HCT116 (cell line): ENCODE measurements around the gene COL4A4. TPM values are rescaled to one million over a fixed set of nuclear protein-coding genes. Genes with fewer than 3 reads are reported as not detected.

Source experiments
- ATAC-seq: fragments of 200-7000 bp; cut with Tn5 transposase; 2 replicates; pipeline ENCODE4 v1.9.1; 2020; ENCODE audit warnings: mild to moderate bottlenecking, moderate library complexity
- BruUV-seq: library from RNA; stranded (reverse); fragments of 400-500 nt; replicated peaks from 2 replicates; lab custom pipeline; 2021; lab: Mats Ljungman, UMichigan
- CTCF ChIA-PET: fragments of 300-600 bp; sonication (Branson Sonifier 250); formaldehyde crosslinking; loops from one replicate; lab custom pipeline; 2021; ENCODE audit warnings: antibody characterized with exemption; lab: Charles Lee
- POLR2A ChIA-PET: fragments of 300-600, 350-600 bp; sonication (Branson Sonifier 250); formaldehyde crosslinking; loops from one replicate; lab custom pipeline; 2021; ENCODE audit warnings: antibody characterized with exemption; lab: Charles Lee
- RAD21 ChIA-PET, 2 experiments: fragments of 300-600 bp; sonication (Branson Sonifier 250); formaldehyde crosslinking; loops; one replicate each; lab custom pipeline; 2023; ENCODE audit warnings: low total read pairs in 2 of 2; ENCODE audit not compliant: uncharacterized antibody in 2 of 2, unreplicated experiment in 2 of 2, low non-redundant PET in 1 of 2; lab: Charles Lee
- DNase-seq: peaks from one replicate; pipeline ENCODE4 v3.0.0-alpha.2; 2010; ENCODE audit warnings: low read depth, low spot score
- H2AFZ ChIP-seq: fragments of 200-600 bp; shearing (Covaris generic), sonication (generic); 2 replicates; pipeline ENCODE4 v1.6.1; 2017; ENCODE audit warnings: low read depth, mixed run types, mixed read lengths, antibody characterized with exemption, low read length; ENCODE audit not compliant: poor library complexity, severe bottlenecking
- H3K27ac ChIP-seq: 2 replicates; pipeline ENCODE4 v1.5.1; 2012; ENCODE audit warnings: low read depth, low read length
- H3K27me3 ChIP-seq: fragments of 200-600 bp; sonication (generic); 2 replicates; pipeline ENCODE4 v1.6.1; 2016; ENCODE audit warnings: mixed run types, low read length, mixed read lengths; ENCODE audit not compliant: insufficient read depth
- H3K36me3 ChIP-seq, 2 experiments: fragments of 200-500 bp in 1 of 2; fragments of 200-600 bp in 1 of 2; sonication (Bioruptor generic) in 1 of 2; sonication (generic) in 1 of 2; 2 replicates each; pipeline versions ENCODE4 v1.5.1 to v1.6.1; 2014 to 2016; ENCODE audit warnings: low read length in 2 of 2, inconsistent platforms in 1 of 2, mixed read lengths in 1 of 2, mixed run types in 1 of 2; ENCODE audit not compliant: insufficient read depth in 2 of 2, control insufficient read depth in 1 of 2
- H3K4me1 ChIP-seq, 2 experiments: fragments of 200-600 bp in 1 of 2; sonication (generic) in 1 of 2; 2 replicates each; pipeline versions ENCODE4 v1.5.1 to v1.6.1; 2012 to 2017; ENCODE audit warnings: low read length in 2 of 2, inconsistent platforms in 1 of 2, mild to moderate bottlenecking in 1 of 2, mixed read lengths in 1 of 2, mixed run types in 1 of 2, moderate library complexity in 1 of 2; ENCODE audit not compliant: insufficient read depth in 2 of 2, control insufficient read depth in 1 of 2
- H3K4me2 ChIP-seq: fragments of 200-600 bp; sonication (generic); 2 replicates; pipeline ENCODE4 v1.6.1; 2017; ENCODE audit warnings: mixed run types, low read length, mixed read lengths
- H3K4me3 ChIP-seq, 2 experiments: fragments of 200-600 bp in 1 of 2; sonication (generic) in 1 of 2; replicated peaks in 1 of 2; 2 replicates each; pipeline ENCODE4 v1.5.1; 2011 to 2016; ENCODE audit warnings: low read length in 2 of 2, control low read depth in 1 of 2, low read depth in 1 of 2, mild to moderate bottlenecking in 1 of 2, mixed read lengths in 1 of 2, mixed run types in 1 of 2
- H3K79me2 ChIP-seq: fragments of 200-600 bp; sonication (generic); 2 replicates; pipeline ENCODE4 v1.6.1; 2017; ENCODE audit warnings: mild to moderate bottlenecking, mixed run types, low read length, moderate library complexity, mixed read lengths; ENCODE audit not compliant: insufficient read depth
- H3K9ac ChIP-seq: fragments of 200-600 bp; sonication (generic); 2 replicates; pipeline ENCODE4 v1.6.1; 2016; ENCODE audit warnings: low read length, mixed read lengths
- H3K9me2 ChIP-seq: fragments of 200-600 bp; sonication (generic), shearing (Covaris generic); 2 replicates; pipeline ENCODE4 v1.6.1; 2017; ENCODE audit warnings: mixed run types, mild to moderate bottlenecking, moderate library complexity; ENCODE audit not compliant: insufficient read depth
- H3K9me3 ChIP-seq, 2 experiments: fragments of 200-500 bp in 1 of 2; fragments of 200-600 bp in 1 of 2; sonication (Bioruptor generic) in 1 of 2; sonication (generic) in 1 of 2; 2 replicates each; pipeline ENCODE4 v1.6.1; 2014 to 2017; ENCODE audit warnings: low read length in 2 of 2, mixed read lengths in 2 of 2, inconsistent platforms in 1 of 2, low read depth in 1 of 2, mild to moderate bottlenecking in 1 of 2, mixed run types in 1 of 2, moderate library complexity in 1 of 2; ENCODE audit not compliant: control insufficient read depth in 1 of 2, insufficient read depth in 1 of 2
- H4K20me1 ChIP-seq: fragments of 200-600 bp; sonication (generic), shearing (Covaris generic); 2 replicates; pipeline ENCODE4 v1.6.1; 2017; ENCODE audit warnings: mixed run types, mild to moderate bottlenecking, moderate library complexity; ENCODE audit not compliant: insufficient read depth
- CBX3 ChIP-seq: IDR thresholded peaks from 2 replicates; pipeline ENCODE4 v1.6.1; 2012; ENCODE audit warnings: low read depth
- CEBPB ChIP-seq: IDR thresholded peaks from 2 replicates; pipeline ENCODE4 v1.6.1; 2012; ENCODE audit warnings: low read depth
- EGR1 ChIP-seq: IDR thresholded peaks from 2 replicates; pipeline ENCODE4 v1.6.1; 2012; ENCODE audit warnings: low read depth
- ELF1 ChIP-seq: IDR thresholded peaks from 2 replicates; pipeline ENCODE4 v1.6.1; 2012; ENCODE audit warnings: low read depth, borderline replicate concordance
- EZH2 ChIP-seq: fragments of 200-600 bp; sonication (generic); IDR thresholded peaks from 2 replicates; pipeline ENCODE4 v1.6.1; 2017; ENCODE audit warnings: antibody characterized with exemption, mixed run types
- FOSL1 ChIP-seq: IDR thresholded peaks from 2 replicates; pipeline ENCODE4 v1.6.1; 2012; ENCODE audit warnings: low read depth
- JUND ChIP-seq: IDR thresholded peaks from 2 replicates; pipeline ENCODE4 v1.6.1; 2012
- RAD21 ChIP-seq: IDR thresholded peaks from 2 replicates; pipeline ENCODE4 v1.6.1; 2012; ENCODE audit warnings: low read depth, mild to moderate bottlenecking
- SIN3A ChIP-seq: IDR thresholded peaks from 2 replicates; pipeline ENCODE4 v1.6.1; 2012; ENCODE audit warnings: low read depth
- SP1 ChIP-seq: IDR thresholded peaks from 2 replicates; pipeline ENCODE4 v1.6.1; 2012; ENCODE audit warnings: low read depth
- SRF ChIP-seq: IDR thresholded peaks from 2 replicates; pipeline ENCODE4 v1.6.1; 2012; ENCODE audit warnings: low read depth
- YY1 ChIP-seq: IDR thresholded peaks from 2 replicates; pipeline ENCODE4 v1.6.1; 2011; ENCODE audit warnings: low read length, low read depth, moderate library complexity, mild to moderate bottlenecking; ENCODE audit not compliant: insufficient replicate concordance; ENCODE audit errors: extremely low read depth
- ZFX ChIP-seq: fragments of 450-650 bp; IDR thresholded peaks from 2 replicates; pipeline ENCODE4 v1.6.1; 2017
- ZNF274 ChIP-seq: fragments of 200-500 bp; sonication (Bioruptor generic); IDR thresholded peaks from 2 replicates; pipeline ENCODE4 v1.6.1; 2014; ENCODE audit warnings: mild to moderate bottlenecking, low read depth, low read length, inconsistent platforms
- intact Hi-C: fragments of 100-400 bp; cut with micrococcal nuclease; formaldehyde crosslinking; loops from 2 replicates; pipeline ENCODE4 v1.10.0; 2022
- total RNA-seq: library from RNA; stranded (reverse); gene quantifications from one replicate; pipeline ENCODE4 v1.2.1, GENCODE V29; 2021; ENCODE audit not compliant: unreplicated experiment
- TF ChIP-seq, protein P1 (sequence below): IDR thresholded peaks from 2 replicates; pipeline ENCODE4 v1.6.1; 2012
- TF ChIP-seq, protein P2 (sequence below): IDR thresholded peaks from 2 replicates; pipeline ENCODE4 v1.6.1; 2012
- TF ChIP-seq, protein P3 (sequence below): IDR thresholded peaks from 2 replicates; pipeline ENCODE4 v1.6.1; 2011; ENCODE audit warnings: mild to moderate bottlenecking, low read length, moderate library complexity; ENCODE audit not compliant: insufficient replicate concordance; ENCODE audit errors: extremely low read depth

The COL4A4 gene
- total RNA-seq, 1 experiment from 2014 or later = 5.9 TPM

DNA sequence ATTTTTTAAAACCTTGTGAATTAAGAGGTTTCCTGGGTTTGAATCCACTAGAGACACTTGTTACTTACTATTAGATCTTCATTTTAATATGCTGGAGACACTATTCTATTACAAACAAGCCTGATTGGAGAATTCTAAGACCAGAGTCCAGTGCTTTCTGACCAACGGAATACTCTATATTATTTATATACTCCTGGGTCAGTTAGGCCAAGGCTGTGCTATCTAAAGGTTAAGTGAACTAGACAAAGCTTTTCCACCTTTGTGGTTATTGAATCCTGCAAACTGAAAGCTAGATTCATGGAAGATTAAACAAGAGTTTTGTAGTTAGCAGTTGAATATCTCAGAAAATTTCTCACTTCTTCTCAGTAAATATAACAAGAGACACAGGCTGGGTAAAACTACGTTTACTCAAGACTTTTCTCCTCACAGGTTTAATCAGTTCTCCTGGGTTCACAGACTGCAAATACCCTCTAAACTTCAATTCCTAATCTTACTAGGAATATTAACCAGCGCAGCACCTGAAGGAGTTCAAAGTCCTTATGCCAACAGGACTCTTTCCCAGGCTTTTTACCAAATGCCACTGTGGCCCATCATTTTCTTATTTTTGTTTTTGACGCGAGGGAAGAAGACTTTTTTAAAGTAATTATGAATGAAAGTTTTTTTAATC lies 66.4 kb downstream of the COL4A4 start (continued):
- TF ChIP-seq SIN3A (no peak), CEBPB (no peak), EZH2 (no peak), RAD21 (no peak)

DNA sequence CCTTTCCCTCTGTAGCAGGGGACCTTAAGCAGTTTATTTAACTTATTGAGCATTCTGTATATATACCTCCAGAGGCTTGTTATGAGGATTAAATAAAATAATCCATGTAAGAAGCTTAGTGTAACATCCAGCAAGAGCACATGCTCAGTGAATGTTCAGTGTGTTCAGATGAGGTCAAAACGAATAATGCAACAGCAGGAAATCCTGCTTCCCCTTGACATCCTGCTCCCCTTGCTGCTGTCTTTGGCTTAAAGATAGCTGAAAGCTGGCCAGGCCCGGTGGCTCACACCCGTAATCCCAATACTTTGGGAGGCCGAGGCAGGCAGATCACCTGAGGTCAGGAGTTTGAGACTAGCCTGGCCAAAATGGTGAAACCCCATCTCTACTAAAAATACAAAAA lies 68.7 kb downstream of the COL4A4 start:
- H3K27ac ChIP-seq = no peak overlapping the region
- no peak overlapping the region for H3K9ac ChIP-seq
- ATAC-seq (no peak), DNase-seq (no peak)
- H3K36me3 ChIP-seq = no peaks in the 10 kb centered on the region
- intact Hi-C loops = no loop called here
- no peak for TF ChIP-seq YY1
- TF ChIP-seq, protein P1, sequence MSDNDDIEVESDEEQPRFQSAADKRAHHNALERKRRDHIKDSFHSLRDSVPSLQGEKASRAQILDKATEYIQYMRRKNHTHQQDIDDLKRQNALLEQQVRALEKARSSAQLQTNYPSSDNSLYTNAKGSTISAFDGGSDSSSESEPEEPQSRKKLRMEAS = no peak
- TF ChIP-seq EGR1 = no peak
- TF ChIP-seq, protein P2, sequence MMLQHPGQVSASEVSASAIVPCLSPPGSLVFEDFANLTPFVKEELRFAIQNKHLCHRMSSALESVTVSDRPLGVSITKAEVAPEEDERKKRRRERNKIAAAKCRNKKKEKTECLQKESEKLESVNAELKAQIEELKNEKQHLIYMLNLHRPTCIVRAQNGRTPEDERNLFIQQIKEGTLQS = no peak
- ChIA-PET RAD21 (no interaction called here), POLR2A (no interaction called here), CTCF (no interaction called here)
- H3K79me2 ChIP-seq = no peaks in the 10 kb centered on the region
- H3K9me2 ChIP-seq = no peaks in the 10 kb centered on the region
- BruUV-seq = no TSS peak
- H4K20me1 ChIP-seq = no peaks in the 10 kb centered on the region
- no peak overlapping the region for H3K4me3 ChIP-seq
- no peak overlapping the region for H2AFZ ChIP-seq
- no peaks in the 10 kb centered on the region for H3K4me1 ChIP-seq
- no peaks in the 10 kb centered on the region for H3K27me3 ChIP-seq
- no peak overlapping the region for H3K4me2 ChIP-seq
- no peaks in the 10 kb centered on the region for H3K9me3 ChIP-seq

DNA sequence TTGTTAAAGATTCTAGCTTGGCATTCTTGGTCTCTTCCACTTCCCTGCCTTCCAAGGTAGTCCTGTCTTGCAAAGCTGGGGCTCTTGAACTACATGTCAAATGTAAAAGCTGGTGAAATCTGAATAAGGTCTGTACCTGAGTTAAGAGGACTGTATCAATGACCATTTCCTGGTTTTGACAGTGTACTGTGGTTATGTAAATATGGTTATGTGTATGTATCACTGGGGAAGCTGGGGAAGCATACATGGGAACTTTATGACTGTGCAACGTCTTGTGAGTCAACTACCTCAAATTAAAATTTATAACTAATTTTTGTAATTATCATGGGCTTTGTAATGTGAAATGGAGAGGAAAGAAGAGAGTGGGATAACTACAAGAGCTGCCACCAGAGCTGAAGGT lies 81.7 kb downstream of the COL4A4 start:
- Histone ChIP-seq H3K4me1 (no peaks in the 10 kb centered on the region), H4K20me1 (no peaks in the 10 kb centered on the region), H3K27me3 (no peaks in the 10 kb centered on the region), H3K4me2 (no peak overlapping the region), H2AFZ (no peak overlapping the region), H3K9ac (no peak overlapping the region), H3K79me2 (no peaks in the 10 kb centered on the region), H3K27ac (no peak overlapping the region), H3K9me3 (no peaks in the 10 kb centered on the region), H3K9me2 (no peaks in the 10 kb centered on the region), H3K36me3 (no peaks in the 10 kb centered on the region), H3K4me3 (no peak overlapping the region)
- no peak for TF ChIP-seq CBX3
- no peak for TF ChIP-seq EGR1
- TF ChIP-seq ZNF274 = no peak
- TF ChIP-seq, protein P2 = no peak
- no peak for TF ChIP-seq ELF1
- TF ChIP-seq CEBPB = no peak
- TF ChIP-seq SRF = no peak
- TF ChIP-seq, protein P1 = no peak
- no peak for TF ChIP-seq FOSL1
- no peak for TF ChIP-seq JUND
- TF ChIP-seq, protein P3, sequence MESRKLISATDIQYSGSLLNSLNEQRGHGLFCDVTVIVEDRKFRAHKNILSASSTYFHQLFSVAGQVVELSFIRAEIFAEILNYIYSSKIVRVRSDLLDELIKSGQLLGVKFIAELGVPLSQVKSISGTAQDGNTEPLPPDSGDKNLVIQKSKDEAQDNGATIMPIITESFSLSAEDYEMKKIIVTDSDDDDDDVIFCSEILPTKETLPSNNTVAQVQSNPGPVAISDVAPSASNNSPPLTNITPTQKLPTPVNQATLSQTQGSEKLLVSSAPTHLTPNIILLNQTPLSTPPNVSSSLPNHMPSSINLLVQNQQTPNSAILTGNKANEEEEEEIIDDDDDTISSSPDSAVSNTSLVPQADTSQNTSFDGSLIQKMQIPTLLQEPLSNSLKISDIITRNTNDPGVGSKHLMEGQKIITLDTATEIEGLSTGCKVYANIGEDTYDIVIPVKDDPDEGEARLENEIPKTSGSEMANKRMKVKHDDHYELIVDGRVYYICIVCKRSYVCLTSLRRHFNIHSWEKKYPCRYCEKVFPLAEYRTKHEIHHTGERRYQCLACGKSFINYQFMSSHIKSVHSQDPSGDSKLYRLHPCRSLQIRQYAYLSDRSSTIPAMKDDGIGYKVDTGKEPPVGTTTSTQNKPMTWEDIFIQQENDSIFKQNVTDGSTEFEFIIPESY = no peak
- no peak for TF ChIP-seq ZFX
- TF ChIP-seq SP1 = no peak
- CTCF ChIA-PET = no interaction called here
- POLR2A ChIA-PET = no interaction called here
- DNase-seq (no peak), ATAC-seq (no peak)
- RAD21 ChIA-PET = no interaction called here
- intact Hi-C loops = no loop called here
- BruUV-seq = no TSS peak
